Measurements from ENCODE around the gene GIMAP1.

- TF ChIP-seq CTCF (IDR thresholded peaks at IDR 0.05) (no peak), ZFX (IDR thresholded peaks at IDR 0.05; ENCODE audit: borderline replicate concordance) (no peak)
These were observed 29.5 kb downstream of the GIMAP1 start for GRCh38 chr7:150745876-150746275.
